Brain microvascular endothelial cell (primary cell): Measurements from ENCODE around the gene SERINC3.

ENCODE experiments used
- DNase-seq: peaks from one replicate; pipeline ENCODE4 v3.0.0-alpha.2; 2020
- H3K27ac ChIP-seq: fragments of 250-450 bp; sonication (Bioruptor Pico); 2 replicates; pipeline ENCODE4 v1.5.1; 2020; ENCODE audit warnings: mild to moderate bottlenecking, moderate library complexity
- H3K27me3 ChIP-seq: fragments of 250-450 bp; sonication (Bioruptor Pico); replicated peaks from 2 replicates; pipeline ENCODE4 v1.5.1; 2020; ENCODE audit warnings: mild to moderate bottlenecking
- H3K36me3 ChIP-seq: fragments of 250-450 bp; sonication (Bioruptor Pico); replicated peaks from 2 replicates; pipeline ENCODE4 v1.5.1; 2020; ENCODE audit warnings: mild to moderate bottlenecking
- H3K4me3 ChIP-seq: 2 replicates; pipeline ENCODE4 v1.5.1; 2011; ENCODE audit warnings: low read depth, mild to moderate bottlenecking, control low read depth, low read length, moderate library complexity
- CTCF ChIP-seq: IDR thresholded peaks from 2 replicates; pipeline ENCODE4 v1.5.1; 2011; ENCODE audit warnings: low read depth, mild to moderate bottlenecking, moderate library complexity, low read length, control low read depth, inconsistent platforms; ENCODE audit errors: missing control alignments
- in situ Hi-C: cut with HindIII; loops from 2 replicates; pipeline ENCODE4 v1.10.0; 2017; ENCODE audit warnings: low sequenced_read_pairs, low pct_ligation_motif_present

SERINC3 gene

GRCh38 chr20:44455126-44455525, 66.7 kb downstream of the SERINC3 start:
- Histone ChIP-seq H3K36me3 (no peaks in the 10 kb centered on the region), H3K27ac (no peak overlapping the region), H3K4me3 (no peak overlapping the region), H3K27me3 (no peaks in the 10 kb centered on the region)
- TF ChIP-seq CTCF, result no peak
- in situ Hi-C loops, result no loop called here
- DNase-seq, result no peak

- Histone ChIP-seq H3K4me3 (no peak overlapping the region), H3K36me3 (no peaks in the 10 kb centered on the region), H3K27me3 (no peaks in the 10 kb centered on the region), H3K27ac (no peak overlapping the region)
- TF ChIP-seq CTCF, result no peak
- DNase-seq, result no peak
- in situ Hi-C loops, result no loop called here
Measured at GRCh38 chr20:44454306-44454963, 67.4 kb downstream of the SERINC3 start.

- TF ChIP-seq CTCF, result no peak
- Histone ChIP-seq H3K27me3 (no peaks in the 10 kb centered on the region), H3K27ac (no peak overlapping the region), H3K36me3 (no peaks in the 10 kb centered on the region), H3K4me3 (no peak overlapping the region)
- no peak for DNase-seq
- in situ Hi-C loops, result no loop called here
Measured at GRCh38 chr20:44450903-44451450, 70.9 kb downstream of the SERINC3 start.

DNA sequence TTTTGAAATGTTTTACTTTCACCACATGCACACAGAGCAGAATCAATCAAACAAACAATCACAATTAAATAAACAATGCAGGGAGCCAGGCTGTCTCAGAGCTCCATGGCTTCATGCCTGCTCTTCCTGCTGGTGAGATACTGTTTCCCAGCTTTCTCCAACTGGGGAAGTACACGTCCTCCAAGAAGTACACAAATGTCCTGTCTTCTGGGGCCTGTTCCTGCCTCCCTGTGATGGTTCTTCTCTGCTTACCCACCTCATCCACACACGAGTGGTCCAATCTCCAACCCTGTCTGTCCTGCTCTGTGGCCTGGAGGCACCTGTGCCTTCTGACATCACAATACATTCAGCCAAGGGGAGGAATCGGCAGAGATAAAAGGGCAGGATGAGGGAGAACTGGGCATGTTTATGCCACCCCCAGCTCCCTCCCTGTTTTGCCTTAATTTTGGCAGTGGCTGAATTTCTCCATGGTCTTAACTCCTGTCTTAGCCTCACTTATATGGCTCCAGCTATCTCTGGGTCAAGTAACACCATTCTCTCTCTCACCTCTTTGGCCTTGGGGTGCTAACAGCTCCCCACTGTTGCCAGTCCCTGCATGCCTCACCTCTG, 71.5 kb downstream of the SERINC3 start:
- DNase-seq, result no peak
- in situ Hi-C loops, result no loop called here
- Histone ChIP-seq H3K4me3 (no peak overlapping the region), H3K27ac (no peak overlapping the region), H3K36me3 (no peaks in the 10 kb centered on the region), H3K27me3 (no peaks in the 10 kb centered on the region)
- TF ChIP-seq CTCF, result no peak

DNA sequence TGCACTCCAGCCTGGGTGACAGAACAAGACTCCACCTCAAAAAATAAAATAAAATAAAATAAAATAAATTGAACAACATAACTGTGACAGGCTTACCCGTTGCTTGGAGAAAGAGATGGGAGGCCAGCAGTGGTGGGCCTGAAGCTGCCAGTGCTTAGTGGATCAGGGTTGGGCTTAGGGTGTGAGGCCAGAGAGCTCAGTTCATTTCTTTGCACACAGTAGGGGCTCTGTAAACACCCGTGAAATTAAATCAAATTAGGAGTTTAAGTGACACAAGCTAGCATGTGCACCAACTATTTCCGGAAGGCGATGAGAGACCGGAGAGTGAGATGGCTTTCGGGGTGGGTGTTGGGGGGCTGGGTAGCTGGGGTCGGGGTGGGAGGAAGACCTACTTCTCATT, 72.0 kb downstream of the SERINC3 start:
- in situ Hi-C loops, result no loop called here
- no peaks in the 10 kb centered on the region for H3K36me3 ChIP-seq
- no peaks in the 10 kb centered on the region for H3K27me3 ChIP-seq
- no peak overlapping the region for H3K4me3 ChIP-seq
- TF ChIP-seq CTCF, result no peak
- H3K27ac ChIP-seq, result no peak overlapping the region
- no peak for DNase-seq
